HG02642 (cell line): Measurements from ENCODE around the gene RBM27.
"Not testable (repeated sequence)": the region's sequence is repeated elsewhere in the genome, so short reads cannot be mapped to it uniquely, and the experiment has no call there.

Experiments
- ATAC-seq: cut with Tn5 transposase; IDR thresholded peaks from one replicate; pipeline ENCODE4 v1.9.1; 2021; ENCODE audit warnings: mild to moderate bottlenecking; ENCODE audit not compliant: unreplicated experiment, poor library complexity

Gene RBM27

DNA sequence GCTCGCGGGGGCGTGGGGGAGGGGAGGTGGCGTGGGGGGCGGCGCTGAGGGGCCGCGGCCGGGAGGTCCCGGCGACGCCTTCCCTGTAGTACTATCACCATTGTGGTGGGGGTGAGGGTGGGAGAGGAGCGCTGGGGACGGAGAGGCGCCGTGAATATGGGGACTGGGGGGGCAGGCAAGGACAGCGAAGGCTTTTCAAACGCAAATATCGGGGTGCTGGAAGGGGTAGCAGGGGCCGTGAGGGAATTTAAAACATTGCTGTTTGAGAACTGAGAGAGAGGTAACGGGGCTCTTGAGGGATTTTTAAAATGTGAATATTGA lies 427 bp downstream of the RBM27 start:
- peak; percentile 12 for ATAC-seq

DNA sequence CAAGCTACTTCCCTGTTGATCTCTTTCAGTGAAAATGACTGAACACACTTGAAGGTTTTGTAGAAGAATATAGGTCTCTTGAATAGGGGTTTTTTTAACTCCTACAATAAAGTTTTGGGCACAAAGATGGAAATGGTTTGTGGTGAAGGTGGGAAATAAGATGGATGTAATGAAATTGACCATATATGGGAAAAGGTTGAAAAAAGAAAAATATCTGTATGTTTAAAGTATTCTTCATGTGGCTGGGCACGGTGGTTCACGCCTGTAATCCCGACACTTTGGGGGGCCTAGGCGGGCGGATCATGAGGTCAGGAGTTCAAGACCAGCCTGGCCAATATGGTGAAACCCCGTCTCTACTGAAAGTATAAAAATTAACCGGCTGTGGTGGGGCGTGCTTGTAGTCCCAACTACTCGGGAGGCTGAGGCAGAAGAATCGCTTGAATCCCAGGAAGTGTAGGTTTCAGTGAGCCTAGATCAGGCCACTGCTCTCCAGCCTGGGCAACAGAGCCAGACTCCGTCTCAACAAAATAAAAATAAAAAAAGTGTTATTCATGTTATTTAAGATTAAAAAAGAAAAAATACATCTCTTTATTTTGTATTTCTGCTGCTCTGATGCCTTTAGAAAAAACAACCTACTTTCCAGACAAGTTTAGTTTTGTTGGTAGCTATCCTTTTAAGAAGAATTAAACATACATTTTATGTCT lies 2.2 kb downstream of the RBM27 start:
- no peak for ATAC-seq

DNA sequence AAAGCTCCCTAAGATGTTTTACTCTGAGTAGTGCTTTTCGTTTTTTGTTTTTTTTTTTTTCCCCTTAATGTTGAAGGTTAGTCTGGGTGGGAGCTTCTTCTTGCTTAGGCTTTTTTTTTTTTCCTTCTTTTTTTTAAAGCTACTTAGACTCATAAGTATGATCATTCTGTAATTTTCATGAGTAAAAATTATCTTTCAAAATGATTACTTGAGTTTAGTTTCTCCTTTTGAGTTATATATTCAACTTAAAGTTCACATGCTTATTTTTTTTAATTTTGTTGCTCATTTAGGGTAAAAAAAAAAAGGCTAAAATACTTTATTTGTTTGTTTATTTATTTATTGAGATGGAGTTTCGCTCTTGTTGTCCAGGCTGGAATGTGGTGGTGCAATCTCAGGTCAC lies 2.9 kb downstream of the RBM27 start:
- no peak for ATAC-seq

DNA sequence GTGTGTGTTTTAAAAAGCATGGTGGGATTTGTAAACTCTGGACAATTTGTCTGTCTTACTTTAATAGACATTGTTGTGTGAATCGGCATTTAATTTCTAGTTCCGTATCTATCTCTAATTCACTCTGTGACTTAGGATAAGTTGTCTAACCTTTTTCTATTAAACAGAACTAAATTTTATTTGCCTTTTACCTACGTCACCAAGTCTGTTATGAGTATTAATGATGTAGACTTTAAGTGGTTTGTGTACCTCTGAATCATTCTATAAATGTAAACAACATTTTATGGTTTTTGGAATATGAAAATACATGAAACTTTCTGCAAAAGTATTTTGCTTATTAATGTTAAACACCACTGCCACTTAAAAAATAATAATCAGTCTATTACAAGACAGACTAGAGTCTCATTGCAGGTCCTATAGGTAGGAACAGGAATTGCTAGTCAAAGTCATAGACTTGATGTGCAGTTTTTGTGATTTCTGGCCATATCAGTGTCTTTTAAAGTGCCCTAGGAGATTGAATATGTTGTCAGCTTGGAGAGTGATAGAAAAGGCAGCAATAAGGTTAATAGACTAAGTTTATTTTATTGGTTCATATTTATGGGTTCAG lies 5.6 kb downstream of the RBM27 start:
- no peak for ATAC-seq

DNA sequence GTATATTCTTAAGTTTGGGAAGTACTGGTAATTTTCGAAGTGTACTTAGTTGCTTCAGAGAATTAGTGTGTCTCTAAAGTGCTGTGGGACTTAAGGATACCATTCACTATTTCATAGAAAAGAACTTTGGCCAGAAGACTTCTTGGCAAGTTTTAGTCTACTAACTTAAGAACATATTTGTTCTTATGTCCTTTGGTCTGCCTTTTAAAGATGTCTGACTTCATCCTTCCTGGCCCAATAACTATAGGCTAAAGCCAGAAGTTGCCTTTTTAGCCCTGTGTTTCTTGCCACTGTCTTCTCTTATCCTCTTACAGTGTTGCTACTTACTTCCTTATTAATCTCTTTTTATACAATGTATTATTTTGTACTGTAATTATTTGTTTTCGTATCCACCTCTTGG lies 6.3 kb downstream of the RBM27 start:
- no peak for ATAC-seq

DNA sequence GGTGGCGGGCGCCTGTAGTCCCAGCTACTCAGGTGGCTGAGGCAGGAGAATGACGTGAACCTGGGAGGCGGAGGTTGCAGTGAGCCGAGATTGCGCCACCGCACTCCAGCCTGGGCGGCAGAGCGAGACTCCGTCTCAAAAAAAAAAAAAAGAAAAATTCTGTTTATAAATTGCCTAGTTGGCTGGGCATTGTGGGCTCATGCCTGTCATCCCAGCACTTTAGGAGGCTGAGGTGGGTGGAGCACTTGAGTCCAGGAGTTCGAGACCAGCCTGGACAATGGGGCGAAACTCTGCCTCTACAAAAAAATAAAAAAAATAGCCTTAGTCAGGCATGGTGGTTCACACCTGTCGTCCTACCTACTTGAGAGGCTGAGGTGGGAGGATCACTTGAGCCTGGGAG lies 7.4 kb downstream of the RBM27 start:
- not testable (repeated sequence) for ATAC-seq

DNA sequence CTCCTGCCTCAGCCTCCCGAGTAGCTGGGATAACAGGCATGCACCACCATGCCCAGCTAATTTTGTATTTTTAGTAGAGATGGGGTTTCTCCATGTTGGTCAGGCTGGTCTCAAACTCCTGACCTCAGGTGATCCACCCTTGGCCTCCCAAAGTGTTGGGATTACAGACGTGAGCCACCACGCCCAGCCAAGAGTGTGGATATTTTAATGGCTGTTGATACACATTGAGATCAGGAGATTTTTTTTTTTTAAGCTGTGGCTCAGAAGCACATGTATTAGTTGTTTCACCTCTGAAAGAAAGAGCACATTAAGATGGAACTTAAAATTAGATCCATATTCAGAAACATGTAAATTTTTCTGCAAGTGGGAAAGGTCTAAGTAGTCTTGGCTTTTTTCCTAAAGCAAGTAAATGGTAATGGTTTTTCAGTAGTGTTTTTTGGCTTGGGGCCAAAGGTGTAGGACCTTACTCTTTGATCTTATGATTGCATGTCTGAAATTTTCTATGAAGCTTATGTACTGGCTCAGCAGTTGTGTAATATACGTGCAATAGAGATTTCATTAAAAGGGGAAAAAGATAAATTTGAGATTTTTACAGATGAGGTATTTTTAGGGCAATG lies 9.9 kb downstream of the RBM27 start:
- ATAC-seq: no peak

DNA sequence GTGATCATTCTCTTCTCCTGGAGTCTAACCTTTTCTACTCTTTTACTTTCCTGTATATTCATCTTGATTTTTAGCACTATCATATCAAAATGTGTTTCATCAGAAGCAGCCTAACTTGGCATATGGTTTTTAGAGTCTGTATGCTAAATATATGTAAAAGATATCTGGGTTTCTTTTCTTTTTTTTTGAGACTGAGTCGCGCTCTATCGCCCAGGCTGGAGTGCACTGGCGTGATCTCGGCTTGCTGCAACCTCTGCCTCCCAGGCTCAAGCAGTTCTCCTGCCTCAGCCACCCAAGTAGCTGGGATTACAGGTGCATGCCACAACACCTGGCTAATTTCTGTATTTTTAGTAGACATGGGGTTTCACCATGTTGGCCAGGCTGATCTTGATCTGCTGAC lies 11.5 kb downstream of the RBM27 start:
- peak; percentile 43 for ATAC-seq

DNA sequence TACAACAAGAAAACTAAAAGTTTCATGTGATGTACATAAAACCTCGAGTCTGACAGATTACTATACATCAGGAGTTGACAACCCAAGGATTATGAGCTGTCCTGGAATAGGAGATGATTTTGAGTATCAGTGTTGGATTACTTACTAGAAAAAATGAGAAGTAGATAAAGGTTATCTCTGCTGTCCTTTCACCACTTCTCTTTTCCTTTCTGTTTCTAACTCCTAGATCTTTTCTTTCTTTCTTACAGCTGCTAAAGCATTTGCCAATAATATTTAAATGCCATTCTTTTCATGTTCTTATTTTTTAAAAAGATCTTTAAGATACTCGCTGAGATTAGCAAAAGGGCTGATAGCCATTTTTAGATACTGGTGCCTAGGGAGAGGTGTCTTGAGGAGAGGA lies 14.8 kb downstream of the RBM27 start:
- no peak for ATAC-seq

DNA sequence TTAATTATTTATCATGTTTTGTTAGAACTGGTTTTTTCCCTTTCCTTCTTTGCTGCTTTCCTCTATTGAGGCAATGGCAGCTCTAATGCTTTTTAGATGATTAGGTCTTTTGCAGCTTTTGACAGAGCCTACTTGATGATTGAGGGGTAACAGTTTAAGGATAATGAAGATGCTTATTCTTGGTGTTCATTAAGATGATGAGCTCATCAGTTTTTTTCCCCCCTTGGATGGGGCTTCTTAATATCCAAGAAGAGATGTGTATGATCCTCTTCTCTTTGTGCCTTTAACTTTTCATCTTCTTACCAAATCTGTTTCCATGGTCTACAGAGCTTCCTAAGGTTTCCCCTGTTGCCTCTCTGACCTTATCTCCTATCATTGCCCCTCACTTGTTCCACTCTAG lies 15.8 kb downstream of the RBM27 start:
- ATAC-seq: no peak

DNA sequence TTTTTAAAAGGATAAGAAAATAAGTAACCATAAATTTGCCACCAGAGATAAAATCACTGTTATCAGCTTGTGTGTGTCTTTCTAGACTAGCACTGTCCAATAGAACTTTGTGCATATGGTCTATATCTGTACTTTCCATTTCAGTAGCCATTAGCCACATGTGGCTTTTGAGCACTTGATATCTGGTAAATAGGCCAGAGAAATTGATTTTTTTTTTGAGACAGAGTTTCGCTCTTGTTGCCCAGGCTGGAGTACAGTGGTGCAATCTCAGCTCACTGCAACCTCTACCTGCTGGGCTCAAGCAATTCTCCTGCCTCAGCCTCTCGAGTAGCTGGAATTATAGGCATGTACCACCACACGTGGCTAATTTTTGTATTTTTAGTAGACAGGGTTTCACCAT lies 17.8 kb downstream of the RBM27 start:
- no peak for ATAC-seq

DNA sequence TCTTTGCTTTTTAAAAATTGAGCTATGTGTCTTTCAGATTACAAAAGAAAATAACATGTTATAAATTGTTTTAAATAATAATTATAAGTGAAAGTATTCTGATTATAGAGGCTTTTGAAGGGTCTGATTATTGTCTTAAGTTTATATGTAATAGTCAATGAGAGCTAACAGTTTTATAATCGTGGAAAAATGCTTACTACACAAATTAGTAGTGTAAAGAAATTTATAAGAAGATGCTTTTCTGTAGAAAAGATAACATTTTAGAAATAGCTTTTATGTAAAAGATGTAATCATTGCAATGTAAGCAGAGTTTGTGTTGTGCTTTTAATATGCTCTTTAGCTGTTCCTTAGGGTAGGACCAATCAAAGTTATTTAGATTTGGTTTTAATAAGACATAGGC lies 18.6 kb downstream of the RBM27 start:
- no peak for ATAC-seq

DNA sequence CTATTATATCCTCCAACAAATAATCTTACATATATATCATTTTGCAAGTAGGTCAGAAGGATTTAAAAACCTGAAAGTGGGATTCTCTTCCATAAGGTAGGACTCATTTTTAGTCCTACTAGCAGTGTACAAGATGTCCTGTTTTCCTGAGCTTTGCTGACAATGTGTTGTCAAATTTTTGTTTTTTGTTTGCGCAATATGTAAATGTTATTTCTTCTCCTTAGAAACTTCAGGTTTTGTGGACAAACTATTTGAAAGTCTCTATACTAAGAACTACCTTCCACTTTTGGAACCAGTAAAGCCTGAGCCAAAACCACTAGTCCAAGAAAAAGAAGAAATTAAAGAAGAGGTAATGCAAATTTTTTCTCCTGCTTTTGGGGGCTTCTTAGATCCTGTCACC lies 19.8 kb downstream of the RBM27 start:
- no peak for ATAC-seq

DNA sequence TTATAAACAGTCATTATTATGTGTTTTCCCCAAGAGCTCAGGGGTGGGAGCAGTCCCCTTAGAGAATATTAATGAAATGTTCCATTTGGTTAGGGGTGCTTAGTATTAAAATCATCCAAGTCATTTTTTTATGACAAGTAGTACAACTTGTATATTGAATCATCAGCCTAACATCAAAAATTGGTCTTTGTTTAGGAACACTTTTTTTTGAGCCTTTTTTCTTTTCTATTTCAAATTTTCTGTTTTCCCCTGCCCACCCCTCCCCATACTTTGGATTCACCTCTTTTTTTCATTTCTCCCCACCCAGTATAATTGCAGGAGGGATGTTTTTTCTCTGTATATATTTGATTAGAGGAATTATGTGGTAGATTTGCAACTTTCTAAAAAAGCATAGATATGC lies 25.8 kb downstream of the RBM27 start:
- ATAC-seq: no peak

DNA sequence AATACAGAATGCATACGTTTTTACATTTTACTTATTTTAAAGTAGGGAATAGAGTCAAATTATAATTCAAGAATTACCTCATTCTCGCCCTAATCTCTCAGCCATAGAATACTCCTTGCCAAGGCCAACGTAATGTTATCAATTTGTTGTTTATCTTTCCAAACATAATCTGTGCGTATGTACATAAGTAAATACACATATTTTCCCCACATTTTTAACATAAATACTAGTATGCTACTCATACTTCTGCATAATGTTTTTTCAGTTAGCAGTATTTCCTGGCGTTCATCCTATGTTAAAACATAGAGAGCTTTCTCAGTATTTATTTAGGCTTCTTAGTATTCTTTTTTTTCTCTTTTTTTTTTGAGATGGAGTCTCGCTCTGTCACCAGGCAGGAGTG lies 28.8 kb downstream of the RBM27 start:
- no peak for ATAC-seq

DNA sequence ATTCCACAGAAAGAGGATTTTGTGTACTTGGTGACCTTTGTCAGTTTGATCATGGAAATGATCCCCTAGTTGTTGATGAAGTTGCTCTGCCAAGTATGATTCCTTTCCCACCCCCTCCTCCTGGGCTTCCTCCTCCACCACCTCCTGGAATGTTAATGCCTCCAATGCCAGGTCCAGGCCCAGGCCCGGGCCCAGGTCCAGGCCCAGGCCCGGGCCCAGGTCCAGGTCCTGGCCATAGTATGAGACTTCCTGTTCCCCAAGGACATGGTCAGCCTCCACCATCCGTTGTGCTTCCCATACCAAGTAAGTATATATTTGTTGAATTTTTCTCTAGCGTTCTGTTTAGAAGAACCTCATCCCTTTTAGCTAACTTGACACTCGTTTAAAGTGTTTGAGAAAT lies 30.0 kb downstream of the RBM27 start:
- ATAC-seq: no peak

DNA sequence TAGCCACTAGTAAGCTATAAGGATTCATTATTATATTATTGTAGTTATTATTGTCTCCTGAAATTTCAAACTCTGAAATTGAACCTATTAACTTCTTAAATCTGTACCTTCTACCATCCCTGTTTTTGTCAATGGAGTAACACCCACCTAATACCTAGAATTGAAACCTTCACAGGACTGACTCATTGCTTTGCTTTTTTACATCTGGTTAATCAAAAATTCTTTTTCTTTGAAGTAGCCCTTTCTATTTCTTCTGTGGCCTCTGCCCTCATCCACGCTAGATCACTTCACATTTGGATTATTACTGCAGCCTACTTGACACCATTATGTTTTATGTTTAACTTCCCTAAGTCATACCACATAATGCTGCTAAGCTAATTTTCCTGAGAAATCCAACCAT lies 35.6 kb downstream of the RBM27 start:
- peak; percentile 74 for ATAC-seq

DNA sequence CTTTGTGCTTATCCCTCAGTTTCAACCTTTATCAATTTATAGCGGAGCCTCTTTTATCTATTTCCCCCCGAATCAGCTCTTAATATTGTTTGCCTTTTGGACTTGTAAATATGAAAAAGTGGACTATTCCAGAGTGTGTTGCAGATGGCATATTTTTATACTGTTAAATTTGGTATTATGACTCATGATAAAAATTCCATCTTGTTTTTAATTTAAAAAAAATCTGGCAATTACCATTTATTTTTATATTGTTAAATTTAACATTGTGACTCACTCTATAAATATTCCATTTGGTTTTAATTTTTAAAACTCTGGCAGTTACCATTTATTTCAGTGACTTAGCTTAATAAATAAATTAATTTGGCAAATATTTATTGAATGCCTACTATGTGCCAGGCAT lies 37.5 kb downstream of the RBM27 start:
- no peak for ATAC-seq

DNA sequence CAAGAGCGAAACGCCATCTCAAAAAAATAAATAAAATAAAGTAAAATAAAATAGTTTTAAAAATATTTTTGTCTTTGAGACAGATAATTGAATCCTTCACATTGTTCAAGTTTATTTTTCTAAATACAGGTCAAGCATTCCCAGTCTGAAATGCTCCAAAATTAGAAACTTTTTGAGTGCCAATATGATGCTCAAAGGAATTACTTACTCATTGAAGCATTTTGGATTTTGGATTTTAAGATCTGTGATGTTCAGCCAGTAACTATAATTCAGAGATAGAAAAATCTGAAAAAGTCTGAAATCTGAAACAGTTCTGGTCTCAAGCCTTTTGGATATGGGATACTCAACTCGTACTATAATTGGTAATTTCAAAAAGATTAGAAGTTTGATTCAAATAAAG lies 39.8 kb downstream of the RBM27 start:
- ATAC-seq: no peak

DNA sequence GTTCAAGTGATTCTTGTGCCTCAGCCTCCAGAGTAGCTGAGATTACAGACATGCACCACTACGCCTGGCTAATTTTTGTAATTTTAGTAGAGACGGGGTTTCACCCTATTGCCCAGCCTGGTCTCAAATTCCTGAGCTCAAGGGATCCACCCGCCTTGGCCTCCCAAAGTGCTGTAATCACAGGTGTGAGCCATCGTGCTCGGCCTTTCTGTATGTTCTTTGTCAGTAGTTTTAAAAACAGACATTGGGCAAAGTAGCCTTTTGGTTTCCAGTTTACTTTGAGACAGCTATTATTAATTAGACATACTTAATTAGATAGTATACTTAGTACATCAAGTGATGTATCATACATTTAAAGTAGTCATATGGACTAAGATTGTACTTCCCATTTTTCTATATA lies 45.2 kb downstream of the RBM27 start:
- no peak for ATAC-seq

DNA sequence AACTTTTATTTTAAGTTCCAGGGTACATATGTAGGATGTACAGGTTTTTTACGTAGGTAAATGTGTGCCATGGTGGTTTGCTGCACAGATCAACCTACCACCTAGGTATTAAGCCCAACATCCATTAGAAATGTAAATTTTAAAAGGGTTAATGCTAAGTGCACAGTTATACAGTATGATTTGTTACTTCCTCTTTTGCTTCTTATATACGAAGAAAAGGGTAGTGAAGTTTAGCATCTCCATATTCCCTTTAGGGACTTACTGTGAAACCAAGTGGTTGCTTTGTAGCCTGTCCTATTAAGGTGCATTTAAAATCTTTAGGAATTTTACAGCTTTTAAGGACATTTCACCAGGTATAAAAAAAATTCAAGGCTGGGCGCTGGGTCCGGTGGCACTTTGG lies 46.4 kb downstream of the RBM27 start:
- no peak for ATAC-seq
